Activated CD8-positive, alpha-beta memory T cell treated with anti-CD3 and anti-CD28 coated beads, Interleukin-2, amount 50 U/mL, for 48 hours (primary cell): ENCODE data around the gene MED13L.
"Not testable (repeated sequence)": the region's sequence is repeated elsewhere in the genome, so short reads cannot be mapped to it uniquely, and the experiment has no call there.

Experiments
- DNase-seq: peaks from one replicate; pipeline ENCODE4 v3.0.0-alpha.2; 2020

Gene MED13L

DNA sequence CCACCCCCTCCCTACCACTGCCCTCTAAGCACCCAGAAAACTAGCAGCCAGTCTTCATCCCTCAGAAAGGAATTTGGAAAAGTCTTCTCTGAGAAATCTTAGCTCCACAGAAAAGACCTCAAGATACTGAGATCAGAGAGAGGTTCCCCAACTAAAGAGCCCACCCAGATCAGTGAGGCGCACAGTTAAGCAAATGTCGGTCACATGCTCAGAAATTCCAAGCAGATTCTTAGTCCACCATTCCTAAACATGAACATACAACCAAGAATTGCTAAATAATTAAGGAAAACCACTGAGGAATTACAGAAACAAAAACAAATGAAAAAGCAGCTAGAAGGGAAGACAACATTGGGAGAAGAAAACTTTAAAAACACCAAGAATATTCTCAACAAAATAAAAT, 32.3 kb downstream of the MED13L start:
- no peak for DNase-seq

DNA sequence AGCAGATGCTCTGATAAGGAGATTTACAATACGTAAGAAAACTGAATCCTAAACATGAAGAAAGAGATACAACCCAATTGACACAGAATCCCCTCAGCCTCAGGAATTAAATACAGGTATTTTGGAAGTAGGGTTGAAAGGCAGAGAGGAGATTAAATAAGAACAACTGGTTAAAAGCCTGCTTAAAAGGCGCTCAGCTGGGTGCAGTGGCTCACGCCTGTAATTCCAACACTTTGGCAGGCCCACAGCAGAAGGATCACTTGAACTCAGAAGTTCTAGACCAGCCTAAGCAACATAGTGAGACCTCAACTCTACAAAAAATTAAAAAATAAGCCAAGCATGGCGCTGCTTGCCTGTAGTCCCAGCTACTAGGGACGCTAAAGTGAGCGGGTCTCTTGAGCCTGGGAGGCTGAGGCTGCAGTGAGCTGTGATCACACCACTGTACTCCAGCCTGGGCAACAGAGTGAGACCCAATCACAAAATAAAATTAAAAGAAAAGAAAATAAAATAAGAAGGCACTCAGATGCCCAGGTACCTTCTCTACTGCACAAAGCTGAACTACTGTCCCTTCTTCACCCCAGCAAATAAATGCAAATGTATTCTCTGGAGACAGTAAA, 32.9 kb downstream of the MED13L start:
- no peak for DNase-seq

DNA sequence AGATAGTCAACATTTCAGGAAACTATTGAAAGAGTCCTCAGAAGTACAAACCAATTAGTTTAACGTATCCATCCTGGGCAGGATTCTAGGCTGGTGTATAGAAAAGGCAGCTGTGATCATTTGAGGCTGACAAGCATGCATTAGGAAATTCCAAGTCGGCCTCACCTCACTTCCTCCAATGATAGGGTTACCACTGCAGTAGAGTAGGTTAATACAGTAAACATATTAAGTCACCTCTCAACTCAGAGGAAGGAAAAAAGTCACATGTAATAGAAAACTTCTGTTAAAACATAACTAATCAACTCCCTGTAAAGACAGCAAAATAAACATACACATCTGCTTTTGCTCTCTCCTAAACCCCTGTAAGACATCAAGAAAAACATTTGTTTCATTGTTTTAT, 33.5 kb downstream of the MED13L start:
- no peak for DNase-seq

DNA sequence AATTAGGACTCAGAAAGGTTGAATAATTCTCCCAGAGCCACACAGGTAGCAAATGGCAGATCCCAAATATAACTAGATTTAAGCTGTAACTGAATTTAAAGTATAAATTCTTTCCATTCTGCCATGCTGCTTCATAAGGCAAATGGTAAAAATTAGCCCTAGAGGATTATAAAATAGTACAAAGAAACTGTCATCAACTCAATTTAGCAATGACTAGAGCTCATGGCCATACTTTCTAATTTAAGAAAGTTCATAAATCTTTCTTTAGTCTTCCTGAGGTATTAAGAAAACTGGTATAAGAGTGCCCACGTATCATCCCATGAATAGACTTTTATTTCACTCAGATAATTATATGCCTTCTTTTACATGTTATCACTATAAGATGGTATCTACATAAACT, 34.8 kb downstream of the MED13L start:
- DNase-seq: no peak

DNA sequence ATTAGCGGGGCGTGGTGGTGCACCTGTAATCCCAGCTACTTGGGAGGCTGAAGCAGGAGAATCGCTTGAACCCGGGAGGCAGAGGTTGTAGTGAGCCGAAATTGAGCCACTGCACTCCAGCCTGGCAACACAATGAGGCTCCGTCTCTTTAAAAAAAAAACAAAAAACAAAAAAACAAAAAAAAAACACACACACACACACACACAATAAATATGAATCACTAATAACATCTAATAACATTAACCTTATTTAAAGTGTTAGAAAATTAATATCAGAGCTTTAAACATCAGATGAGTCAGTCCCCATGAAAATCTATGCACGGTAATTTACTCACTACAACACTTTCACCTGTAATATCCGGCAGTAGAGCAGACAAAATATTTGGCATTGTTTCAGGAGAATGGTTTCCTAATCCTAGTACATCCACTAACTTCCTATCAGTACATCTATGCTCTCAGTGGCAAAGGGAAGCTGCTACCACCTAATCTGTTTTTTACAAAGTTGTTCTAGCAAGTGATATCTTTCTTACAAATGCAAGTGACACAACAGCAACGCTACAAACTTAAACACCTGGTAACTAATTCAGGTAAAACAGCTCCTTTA, 36.2 kb downstream of the MED13L start:
- no peak for DNase-seq

DNA sequence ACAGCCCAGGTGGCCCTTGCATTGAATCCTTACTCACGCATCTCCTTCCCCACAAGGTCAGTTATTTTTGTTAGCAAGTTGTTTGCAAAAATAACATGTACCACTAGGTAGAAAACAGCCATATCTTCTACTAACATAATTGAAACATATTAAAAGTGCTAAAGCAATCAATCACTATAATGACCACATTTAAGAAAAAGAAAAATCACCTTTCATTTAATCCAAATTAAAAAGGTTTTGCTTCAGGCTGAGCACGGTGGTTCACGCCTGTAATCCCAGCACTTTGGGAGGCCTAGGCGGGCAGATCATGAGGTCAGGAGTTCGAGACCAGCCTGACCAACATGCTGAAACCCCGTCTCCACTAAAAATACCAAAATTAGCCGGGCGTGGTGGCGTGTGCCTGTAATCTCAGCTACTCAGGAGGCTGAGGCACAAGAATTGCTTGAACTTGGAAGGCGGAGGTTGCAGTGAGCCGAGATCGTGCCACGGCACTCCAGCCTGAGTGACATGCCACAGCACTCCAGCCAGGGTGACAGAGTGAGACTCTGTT, 38.8 kb downstream of the MED13L start:
- DNase-seq: not testable (repeated sequence)

DNA sequence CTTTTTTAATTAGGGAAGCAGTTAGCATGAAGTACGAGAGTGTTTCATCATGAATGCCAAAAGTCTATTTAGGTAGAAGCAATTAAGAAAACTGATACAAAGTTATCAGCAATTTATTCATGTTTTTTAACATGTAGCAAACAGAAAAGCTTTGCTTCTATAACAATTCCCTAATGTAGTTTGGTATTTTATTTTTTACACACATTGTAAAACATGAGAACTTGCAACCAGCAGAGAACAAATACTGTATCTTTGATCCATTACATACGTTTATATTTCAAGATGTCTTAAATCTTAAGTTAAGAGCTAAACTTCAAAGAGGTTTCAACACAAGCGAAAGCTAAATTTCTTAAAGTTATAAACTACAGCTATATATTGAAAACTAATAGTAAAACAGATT, 39.3 kb downstream of the MED13L start:
- no peak for DNase-seq

DNA sequence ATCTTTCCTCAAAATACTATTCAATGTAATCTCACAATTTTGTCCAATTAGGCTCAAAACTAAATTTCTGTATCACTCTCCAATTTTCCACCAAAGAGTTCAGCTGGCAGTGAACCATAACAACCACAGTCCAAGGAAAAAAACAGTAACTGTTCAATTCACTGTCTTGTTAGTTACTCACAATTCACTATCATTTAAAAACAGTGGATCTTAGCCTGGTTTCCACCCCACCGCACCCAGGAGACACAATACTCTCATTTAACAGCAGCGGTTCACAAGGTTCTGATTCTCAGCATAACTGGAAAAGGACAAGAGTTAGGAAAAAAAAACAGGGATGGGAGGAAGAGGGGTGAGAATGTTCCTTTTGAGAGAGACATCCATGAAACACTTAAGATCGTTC, 40.5 kb downstream of the MED13L start:
- DNase-seq: no peak

DNA sequence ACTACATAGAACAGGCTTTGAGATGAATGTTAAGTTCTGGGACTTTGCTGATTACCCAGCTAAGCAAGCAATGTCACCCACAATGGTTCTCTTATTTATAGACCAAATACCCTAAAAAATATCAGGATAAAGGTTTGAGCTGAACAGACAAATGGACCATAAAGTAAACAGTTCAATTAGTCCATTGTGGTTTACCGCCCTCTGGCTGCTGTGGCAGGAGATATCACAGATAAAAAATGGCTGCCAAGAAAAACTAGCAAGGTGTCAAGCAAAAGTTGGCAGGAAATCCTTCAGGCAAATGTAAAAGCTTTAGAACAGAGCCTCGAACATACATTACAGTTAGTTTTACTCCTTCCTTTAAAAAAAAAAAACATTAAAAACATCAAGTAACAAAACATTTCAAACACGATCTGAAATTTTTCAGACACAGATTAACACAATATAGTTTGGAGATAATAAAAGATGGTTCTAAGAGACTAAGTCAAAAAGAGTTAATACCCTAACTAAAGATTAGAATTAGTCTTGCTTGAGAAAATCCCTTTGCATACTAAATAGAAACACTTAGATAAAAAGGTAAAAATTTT, 41.3 kb downstream of the MED13L start:
- no peak for DNase-seq

DNA sequence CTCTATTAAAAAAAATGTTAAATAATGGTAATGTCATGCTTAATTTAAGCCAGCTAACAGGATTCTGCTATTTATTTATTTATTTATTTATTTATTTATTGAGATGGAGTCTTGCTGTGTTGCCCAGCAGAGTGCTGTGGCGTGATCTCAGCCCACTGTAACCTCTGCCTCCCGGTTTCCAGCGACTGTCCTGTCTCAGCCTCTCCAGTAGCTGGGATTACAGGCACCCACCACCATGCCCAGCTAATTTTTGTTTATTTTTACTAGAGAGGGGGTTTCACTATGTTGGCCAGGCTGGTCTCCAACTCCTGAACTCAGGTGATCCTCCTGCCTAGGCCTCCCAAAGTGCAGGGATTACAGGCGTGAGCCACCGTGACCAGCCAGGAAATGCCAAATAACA, 43.3 kb downstream of the MED13L start:
- not testable (repeated sequence) for DNase-seq

DNA sequence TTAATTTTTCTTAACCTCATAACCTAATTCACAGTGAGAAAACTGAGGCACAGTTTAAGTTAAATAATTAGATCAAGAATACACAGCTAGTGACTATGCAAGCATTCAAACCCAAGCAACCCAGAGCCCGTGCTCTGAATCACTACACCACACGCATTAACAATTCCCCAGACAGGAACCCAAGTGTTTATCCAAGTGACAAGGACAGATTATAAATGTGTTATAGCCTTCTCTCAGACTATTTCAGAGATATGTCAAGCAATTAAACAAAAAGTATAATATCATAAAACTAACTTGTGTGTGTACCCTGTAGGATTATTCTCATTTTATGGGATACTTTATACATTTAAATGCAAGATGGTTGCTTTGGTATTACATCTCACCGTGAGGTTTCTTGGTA, 43.8 kb downstream of the MED13L start:
- no peak for DNase-seq

DNA sequence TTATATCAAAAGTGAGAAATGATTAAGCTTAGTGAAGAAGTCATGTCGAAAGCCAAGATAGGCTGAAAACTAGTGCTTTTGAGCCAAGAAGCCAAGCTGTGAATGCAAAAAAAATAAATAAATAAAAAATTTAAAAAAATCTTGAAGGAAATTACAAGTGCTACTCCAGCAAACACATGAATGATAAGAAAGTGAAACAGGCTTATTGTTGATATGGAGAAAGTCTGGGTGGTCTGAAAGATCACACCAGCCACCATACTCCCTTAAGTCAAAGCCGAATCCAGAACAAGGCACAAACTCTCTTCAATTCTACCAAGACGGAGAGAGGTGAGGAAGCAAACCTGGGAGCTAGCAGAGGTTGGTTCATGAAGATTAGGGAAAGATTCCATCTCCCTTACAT, 49.7 kb downstream of the MED13L start:
- no peak for DNase-seq

DNA sequence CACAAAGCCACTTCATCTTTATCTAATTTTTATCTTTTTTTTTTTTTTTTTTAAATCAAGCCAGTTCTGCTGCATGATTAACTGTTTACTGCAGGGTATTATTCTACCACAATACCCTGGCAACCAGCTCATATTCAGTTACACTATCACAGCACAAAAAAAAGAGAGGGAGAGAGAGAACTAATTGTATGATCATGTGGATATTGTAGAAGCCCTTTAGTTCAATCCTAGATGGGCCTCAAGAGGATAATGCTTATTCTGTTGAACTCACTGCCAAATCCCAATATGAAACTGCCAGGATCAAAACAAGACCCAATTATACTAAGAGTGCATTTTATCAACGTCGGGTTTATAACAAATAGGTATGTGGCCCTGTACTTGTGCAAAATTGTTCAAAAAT, 51.5 kb downstream of the MED13L start:
- DNase-seq: no peak

DNA sequence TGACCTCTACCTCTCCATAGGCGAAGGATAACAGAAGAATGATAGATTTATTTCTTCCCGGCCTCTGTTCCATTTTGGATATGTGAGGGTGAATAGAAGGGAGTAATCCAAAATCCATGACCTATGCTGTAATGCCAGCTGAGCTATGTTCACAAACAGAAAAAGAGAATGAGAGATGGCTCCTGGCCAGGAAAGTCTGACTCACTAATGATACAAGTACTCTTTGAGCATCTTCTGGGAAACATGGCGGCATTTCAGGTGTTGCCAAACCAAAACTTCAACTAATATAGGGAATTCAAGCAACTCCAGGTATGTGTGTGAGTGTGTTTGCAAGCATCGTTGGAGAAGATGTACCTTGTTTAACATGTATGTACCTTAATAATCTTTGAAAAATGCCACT, 55.1 kb downstream of the MED13L start:
- no peak for DNase-seq

DNA sequence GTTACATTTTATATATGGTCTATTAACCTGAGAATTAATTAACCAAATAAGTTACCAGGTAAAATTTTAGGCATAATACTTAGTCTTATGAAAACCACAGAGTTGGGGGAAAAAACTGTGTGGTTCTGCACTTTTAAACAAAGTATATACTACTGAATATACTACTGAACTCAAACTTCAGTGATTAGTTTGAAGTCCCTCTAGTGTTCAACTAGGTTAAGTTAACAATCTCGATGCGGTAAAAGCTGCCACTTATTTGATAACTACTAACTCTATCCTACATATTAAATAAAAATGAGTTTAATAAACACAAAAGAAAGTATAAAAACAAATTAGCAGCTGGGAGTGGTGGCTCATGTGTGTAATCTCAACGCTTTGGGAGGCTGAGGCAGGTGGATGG, 56.7 kb downstream of the MED13L start:
- no peak for DNase-seq

DNA sequence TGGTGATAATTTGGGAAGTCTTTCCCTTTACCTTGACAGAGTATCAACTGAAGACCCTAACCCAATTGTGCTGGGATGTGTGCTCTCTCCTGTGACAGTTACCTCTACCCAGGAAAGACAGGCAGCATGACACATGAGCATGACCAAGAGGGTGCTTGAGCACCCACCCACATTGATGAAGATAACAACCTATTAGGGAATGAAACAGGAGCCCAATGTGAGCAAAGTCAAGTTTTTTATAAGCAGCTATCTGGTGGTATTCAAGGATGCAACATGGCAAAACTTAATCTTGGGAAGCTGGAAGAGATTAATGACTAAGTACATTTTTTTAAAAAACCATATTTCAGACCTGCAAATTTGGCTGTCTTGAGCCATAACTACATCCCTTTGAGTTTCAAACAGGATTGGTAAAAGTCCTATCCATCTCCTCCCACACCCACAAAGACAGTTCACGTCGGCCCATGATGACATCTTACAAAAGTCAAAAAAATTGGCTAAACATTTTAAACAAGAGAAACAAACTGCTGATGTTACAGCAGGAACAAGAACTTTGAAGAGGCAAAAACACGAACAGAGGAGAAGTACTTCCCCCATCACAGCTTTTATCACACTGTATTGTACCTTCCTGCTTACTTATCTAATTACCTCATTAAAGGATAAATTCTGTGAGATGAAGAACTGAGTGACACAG, 60.3 kb downstream of the MED13L start:
- DNase-seq: no peak

DNA sequence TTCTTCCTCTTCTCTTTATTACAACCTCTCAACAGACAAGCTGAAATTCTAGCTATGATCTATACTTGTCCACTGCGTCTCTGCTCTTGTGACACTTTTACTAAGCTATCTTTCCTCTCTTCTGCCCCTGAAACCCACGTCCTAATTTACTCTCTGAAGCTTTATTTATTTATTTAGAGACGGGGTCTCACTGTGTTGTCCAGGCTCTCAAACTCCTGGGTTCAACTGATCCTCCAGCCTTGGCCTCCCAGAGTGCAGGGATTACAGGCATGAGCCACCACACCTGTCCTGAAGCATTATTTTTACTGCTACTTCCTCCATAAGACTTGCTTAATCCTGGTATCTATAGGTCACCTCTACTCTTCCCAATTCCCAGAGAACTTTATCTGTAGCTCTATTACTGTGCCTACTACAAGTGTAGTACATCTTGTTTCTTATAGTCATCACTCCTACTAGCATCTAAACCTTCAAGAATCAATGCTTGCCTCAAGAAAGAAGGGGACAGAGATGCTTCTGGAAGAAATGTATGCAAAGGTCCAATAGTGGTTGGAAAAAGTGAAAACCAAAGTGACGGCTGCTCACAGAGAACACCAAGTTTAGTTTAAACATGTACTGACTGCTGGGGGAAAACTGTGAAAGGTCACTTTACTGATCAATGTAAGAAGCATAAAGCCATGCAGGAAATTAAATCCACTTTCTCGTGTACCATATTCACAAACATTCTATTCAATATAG, 61.3 kb downstream of the MED13L start:
- DNase-seq: no peak

DNA sequence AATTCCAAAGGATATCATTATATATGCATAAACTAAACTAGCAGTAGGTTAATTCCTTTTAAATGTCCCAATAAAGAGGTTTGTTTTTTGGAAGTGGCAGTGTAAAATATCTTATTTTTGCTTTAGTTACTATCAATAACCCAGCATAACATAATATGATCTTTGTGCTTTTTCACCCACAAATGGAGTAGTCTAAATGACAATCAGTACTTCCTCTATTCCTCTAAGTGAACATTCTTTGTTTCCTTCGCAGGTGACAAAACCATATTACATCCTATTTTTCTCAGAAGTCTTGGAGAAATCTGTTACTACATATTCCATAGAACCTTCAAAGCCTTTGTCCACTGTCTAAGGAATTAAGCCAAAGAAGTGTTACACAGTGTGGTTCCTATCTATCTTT, 62.5 kb downstream of the MED13L start:
- no peak for DNase-seq

DNA sequence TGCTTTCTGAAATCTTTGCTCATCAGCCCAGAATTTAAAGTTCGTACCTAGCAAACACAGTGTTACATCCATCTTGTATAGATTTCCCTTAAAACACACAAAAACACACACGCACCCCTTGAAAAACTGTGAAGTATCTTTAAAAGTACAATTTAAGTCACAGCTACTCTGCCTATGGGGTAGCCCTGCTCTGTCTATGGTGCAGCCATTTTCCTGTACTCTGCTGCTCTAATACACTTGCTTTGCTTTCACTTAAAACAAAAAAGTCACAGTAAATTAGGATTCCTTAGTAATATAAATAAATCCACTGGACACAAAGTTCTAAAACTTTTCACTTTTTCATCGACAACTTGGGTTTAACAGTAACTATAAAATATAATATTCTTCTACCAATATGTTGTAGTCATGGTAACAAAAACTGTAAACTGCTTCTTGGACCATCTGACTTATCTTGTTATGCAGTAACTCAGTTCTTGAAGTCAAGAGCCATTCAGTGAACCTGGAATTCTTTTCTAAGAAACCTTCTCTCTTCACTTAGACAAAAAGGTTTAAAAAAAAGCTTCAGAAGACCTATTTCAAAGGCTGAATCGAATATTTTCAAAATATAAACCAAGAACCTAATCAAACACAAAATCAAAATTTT, 63.5 kb downstream of the MED13L start:
- no peak for DNase-seq

DNA sequence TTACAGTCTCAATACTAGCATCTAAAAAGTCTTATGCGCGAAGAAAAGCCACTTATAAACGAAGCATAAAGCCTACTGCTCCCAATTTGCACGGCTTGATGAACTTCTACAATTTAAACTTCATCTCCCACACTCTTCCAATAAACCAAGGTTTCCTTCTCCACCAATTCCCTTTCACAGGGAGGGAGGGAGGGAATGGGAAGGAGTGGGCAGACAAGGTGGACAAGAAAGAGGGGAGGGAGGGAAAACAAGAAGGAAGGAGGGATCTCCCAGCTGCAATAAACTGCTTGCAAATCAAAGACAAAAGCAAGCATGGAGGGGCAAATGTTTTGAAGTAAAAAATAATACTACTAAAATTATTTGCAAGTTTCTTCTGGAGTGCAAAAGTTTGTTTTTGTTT, 64.5 kb downstream of the MED13L start:
- no peak for DNase-seq

DNA sequence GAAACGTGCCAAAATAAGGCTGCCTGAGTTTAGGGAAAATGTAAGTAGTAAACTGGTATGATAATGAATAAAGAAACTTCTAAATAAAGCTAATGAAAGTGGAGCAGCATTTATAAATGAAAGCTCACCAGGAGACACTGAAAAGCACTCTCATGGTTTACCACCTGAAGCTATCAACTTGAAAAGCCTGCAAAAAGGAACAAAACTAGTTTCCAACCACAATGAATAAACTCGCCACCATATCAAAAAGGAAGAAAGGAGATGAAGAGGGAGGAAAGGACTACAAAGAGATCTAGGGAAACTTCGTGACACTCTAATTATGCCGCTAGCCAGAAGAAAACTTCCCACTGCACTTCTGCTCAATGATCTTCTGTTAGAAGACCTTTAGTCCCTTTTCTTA, 66.7 kb downstream of the MED13L start:
- DNase-seq: no peak

DNA sequence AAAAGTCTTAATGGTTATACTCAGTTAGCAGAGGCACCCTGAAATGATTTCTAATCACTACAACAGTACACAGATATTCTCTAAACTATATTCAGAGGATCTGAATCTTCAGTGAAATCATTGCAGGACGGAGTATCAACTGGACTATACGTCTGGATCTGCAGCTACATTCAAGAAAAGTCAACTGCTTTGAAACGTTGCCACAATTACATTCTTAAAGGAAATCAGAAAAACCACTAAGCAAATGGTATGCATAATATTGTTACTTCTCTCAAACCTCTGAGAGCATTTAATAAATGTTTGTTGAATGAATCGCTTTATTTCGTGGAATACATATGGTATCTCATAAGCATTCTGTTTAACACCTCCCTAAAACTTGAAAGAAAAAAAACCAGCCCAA, 67.4 kb downstream of the MED13L start:
- DNase-seq: no peak

DNA sequence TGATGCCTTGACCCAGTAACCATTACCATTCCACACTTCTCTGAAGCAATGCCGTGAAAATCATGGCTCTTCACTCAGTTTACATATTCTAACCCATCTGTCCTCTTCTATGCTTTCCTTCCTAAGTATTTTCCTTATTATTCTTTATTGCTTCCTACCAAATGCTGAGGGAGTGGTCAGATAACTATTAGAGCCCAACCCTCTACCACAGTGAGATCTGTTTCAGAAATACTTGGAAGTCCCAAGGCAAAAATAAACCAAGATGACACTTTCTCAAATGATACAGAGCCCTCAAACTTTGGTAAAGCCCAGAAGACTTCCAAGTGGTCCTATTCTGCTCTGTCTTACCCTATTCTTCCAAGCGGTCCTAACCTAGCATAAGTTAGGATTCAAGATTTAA, 68.0 kb downstream of the MED13L start:
- DNase-seq: no peak
